NOMO-1 (cell line): Measurements from ENCODE around the gene ZNF587.
A peak's percentile ranks its signal among the peaks of the same experiment; 100 is the strongest.
"Not testable (repeated sequence)": the region's sequence is repeated elsewhere in the genome, so short reads cannot be mapped to it uniquely, and the experiment has no call there.

ENCODE experiments used
- DNase-seq, 2 experiments: peaks; one replicate each; lab custom pipeline; 2025; ENCODE audit not compliant: unreplicated experiment in 2 of 2; lab: John Stamatoyannopoulos, UW

ZNF587 gene

DNA sequence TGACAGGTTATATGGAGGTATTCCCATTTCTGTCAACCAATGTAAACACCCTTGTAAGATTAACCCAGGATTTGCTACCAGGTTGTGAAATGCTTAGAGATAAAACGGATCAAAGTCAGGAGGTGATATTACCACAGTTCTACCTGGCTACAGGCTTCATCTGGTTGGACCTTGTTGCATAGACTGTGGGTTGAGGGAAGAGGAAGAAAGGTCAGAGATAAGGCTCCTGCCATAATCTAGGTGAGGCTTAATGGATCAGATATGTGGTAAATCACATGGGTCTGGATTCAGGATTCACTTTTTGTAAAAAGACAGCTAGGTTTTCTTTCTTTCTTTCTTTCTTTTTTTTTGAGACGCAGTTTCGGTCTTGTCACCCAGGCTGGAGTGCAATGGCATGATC lies 28.2 kb upstream of the ZNF587 start:
- not testable (repeated sequence) for DNase-seq

DNA sequence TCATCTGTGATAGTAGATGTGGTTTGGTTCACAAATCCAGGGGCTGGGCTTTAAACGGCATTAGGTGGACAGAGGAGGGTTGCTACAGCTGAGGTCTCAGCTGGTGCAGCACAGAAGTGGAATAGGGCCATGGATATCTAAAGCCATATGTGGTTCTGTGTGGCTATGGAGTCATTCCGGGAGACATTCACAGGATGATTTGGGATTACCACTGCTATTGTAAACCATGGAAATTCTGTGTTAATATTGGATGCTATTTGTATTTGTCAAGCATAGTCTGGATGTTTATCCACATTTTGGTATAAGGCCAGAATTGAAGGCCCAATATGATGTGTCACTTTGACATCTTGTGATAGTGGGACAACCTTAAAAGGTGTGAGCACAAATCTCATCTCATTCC lies 26.5 kb upstream of the ZNF587 start:
- DNase-seq: not testable (repeated sequence)

DNA sequence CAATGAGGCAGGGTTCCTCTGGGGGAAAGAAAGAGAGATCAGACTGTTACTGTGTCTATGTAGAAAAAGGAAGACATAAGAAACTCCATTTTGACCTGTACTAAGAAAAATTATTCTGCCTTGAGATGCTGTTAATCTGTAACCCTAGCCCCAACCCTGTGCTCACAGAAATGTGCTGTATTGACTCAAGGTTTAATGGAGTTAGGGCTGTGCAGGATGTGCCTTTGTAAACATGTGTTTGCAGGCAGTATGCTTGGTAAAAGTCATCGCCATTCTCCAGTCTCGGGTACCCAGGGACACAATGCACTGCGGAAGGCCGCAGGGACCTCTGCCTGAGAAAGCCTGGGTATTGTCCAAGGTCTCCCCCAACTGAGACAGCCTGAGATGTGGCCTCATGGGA lies 26.1 kb upstream of the ZNF587 start:
- DNase-seq: not testable (repeated sequence)

DNA sequence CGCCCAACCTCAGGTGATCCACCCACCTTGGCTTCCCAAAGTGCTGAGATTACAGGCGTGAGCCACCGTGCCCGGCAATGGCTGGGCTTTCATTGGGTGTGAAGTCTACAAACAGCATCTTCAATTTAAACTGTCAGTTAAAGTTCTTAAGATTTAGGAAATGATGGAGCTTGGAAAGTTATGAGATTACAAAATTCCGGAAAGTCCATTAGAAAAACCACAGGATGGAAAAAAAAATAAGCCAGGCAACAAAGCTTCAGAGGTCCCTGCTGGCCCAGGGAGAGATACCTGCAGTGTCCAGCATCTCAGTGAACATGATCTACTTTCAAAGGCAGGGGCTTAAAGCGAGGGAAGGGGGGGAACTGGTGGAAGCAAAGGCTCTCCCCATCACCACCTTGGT lies 24.1 kb upstream of the ZNF587 start:
- DNase-seq: no peak

DNA sequence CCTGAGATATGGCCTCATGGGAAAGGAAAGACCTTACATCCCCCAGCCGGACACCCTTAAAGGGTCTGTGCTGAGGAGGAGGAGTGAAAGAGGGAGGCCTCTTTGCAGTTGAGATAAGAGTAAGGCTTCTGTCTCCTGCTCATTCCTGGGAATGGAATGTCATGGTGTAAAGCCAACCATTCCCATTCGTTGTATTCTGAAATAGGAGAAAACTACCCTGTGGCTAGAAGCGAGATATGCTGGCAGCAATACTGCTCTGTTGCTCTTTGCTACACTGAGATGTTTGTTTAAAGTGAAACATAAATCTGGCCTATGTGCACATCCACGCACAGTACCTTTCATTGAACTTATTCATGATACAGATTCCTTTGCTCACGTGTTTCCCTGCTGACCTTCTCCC lies 20.3 kb upstream of the ZNF587 start:
- no peak for DNase-seq

DNA sequence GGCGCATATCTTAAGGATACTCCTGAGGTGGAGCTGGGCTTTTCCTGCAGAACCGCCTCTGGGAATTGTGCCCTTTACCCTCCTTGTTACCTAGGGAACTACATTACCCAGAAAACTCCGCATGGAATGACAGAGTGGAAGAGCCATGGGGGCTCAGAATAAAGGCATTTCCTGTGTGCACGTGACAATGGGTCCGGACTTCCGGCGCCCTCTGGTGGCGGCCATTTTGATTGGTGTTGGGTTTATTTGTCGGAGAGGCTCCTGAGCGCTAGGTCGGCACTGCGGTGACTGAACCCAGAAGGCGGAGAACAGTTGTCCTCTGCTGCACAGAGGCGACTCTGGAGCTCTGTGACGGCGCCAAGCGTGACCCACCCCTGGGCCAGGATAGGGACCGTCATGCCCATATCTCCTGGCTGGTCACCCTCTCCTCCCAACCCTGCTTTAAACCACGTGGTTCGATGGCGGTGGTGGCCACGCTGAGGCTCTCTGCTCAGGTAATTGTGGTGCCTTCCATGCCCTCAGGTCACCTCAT lies 19.5 kb upstream of the ZNF587 start, which contains the start of gene ZNF587B:
ZNF587B (plus strand) TSS at position 229 of the 532 bp plus-strand sequence; CDS start at position 459, 230 bp downstream.
- DNase-seq: no peak

DNA sequence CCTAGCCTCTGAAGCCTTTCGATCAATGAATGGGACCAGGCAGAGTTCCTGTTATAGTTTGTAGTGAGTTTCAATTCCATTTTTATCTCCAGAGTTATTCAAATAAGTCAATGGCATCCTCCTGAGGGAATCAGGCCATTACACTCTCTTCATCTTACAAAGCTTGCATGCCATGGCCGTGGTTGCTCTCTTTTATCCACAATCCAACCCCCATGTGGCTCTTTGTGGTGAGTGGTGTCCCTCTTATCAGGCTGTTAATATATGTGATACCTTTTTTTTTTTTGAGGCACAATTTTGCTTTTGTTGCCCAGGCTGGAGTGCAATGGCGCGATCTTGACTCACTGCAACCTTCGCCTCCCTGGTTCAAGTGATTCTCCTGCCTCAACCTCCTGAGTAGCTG lies 12.7 kb upstream of the ZNF587 start:
- not testable (repeated sequence) for DNase-seq

DNA sequence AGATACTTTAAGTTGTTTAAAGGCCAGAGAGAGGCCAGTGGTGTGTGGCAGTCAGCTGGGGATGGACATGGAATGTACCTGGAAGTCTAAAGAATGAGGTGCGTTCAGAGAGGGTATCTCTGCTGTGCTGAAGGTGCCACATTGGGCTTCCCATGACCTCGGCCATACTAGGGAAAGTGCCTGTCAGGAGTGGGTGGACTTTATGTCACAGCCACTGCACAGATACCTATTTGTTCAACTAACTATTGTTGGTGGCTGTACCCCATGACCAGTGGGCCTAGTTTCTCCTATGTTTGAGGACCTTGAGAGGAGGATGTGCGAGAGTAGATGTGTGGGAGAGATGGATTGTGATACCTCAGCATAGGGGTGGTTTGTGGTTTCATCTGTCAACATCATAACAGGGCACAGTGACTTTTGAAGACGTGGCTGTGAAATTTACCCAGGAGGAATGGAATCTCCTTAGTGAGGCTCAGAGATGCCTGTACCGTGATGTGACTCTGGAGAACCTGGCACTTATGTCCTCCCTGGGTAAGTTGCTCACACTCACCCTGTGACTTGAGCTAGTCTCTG lies 11.0 kb upstream of the ZNF587 start:
- DNase-seq: not testable (repeated sequence)

DNA sequence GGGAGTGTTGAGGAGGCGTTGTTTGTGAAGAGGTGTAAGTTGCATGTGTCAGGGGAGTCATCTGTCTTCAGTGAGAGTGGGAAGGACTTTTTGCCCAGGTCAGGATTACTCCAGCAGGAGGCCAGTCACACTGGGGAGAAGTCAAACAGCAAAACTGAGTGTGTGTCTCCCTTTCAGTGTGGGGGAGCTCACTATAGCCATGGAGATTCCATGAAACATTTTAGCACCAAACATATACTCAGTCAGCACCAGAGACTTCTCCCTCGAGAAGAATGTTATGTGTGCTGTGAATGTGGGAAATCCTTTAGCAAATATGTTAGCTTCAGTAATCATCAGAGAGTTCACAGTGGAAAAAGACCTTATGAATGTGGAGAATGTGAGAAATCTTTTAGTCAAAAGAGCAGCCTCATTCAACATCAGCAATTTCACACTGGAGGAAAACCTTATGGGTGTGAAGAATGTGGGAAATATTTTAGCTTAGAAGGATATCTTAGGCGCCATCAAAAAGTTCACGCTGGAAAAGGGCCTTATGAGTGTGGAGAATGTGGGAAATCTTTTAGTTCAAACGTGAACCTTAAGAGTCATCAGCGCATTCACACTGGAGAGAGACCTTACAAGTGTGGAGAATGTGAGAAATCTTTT lies 8.4 kb upstream of the ZNF587 start:
- no peak for DNase-seq

DNA sequence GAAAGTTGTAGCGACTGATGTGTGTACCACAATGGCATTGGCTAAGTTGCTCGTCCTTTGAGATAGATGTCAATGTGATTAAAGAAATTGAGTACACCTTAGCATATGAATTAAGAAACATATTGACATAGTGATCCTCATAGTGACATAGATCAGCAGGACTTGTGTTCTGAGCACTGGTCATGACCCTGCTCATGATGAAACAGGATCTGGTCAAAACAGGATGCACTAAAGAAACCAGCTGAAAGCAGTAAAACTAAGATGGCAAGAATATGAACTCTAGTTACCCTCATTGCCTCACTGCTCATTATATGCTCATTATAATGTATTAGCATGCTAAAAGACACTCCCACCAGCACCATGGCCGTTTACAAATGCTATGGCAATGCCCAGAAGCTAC lies 2.5 kb upstream of the ZNF587 start:
- DNase-seq: not testable (repeated sequence)

DNA sequence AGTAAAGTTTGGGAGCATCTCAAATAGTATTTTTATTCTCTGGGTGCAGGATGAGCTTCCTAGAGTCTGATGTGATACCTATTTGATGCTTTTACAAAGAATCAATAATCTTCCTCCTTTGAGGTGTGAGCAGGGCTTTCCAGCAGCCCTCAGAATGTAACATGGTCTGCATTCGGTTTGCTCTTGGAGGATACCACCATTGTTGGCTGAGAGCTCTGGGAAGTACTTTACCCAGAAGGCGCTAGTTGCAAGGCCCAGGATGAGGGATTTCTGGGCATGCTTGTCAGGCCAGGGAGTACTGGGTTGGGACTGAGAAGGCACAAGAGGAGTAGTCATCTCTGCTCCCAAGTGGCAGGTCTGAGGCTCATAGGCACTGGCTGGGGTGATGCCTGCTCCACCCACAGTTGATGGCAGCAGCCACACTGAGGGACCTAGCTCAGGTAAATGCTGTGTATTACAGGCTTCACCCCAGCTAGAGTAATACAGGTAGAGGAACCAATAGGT lies 445 bp upstream of the ZNF587 start:
- not testable (repeated sequence) for DNase-seq

DNA sequence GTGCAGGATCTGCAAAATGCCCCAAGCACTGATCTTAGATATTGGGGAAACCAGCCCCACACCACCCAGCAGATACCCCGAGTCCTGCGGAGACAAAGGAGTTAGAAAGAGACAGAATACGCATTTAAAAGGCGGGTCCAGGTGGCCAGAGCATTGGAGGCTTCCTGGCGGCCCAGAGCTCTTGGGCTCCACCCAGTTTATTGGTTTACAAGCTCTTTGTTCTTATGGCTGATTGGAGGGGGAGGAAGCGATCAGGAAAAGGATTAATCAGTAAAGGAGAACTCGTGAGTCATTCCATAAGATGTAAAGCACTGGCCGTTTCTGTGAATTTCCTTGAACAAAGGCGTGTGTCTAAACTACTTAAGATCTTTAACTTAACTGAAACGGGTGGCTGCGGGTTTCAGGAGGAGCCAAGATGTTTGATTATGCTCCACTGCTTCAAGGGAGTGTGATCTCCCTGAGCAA lies 926 bp downstream of the ZNF587 start:
- DNase-seq: peak; percentile 7 to 32

DNA sequence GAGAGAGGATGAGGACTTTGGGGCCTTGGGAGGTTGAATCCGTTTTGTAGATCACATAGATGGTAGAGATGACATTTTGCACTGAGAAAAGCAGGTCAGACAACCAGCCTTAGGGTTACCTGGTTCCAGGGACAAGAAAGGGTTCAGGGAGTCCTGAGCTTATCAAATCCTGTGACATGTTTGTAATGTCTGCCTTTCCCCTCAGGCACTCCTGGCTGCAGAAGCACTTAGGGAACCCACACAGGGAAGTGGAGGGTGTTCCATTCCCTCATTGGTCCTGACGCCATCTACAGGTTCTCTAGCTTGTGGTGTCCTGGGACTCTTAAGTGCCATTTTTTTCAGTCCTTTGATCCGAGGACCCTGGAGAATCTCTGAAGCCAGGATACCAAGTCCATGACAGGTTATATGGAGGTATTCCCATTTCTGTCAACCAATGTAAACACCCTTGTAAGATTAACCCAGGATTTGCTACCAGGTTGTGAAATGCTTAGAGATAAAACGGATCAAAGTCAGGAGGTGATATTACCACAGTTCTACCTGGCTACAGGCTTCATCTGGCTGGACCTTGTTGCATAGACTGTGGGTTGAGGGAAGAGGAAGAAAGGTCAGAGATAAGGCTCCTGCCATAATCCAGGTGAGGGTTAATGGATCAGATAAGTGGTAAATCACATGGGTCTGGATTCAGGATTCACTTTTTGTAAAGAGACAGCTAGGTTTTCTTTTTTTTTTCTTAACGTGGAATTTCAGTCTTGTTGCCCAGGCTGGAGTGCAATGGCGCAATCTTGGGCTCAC lies 2.3 kb downstream of the ZNF587 start:
- DNase-seq: not testable (repeated sequence)

DNA sequence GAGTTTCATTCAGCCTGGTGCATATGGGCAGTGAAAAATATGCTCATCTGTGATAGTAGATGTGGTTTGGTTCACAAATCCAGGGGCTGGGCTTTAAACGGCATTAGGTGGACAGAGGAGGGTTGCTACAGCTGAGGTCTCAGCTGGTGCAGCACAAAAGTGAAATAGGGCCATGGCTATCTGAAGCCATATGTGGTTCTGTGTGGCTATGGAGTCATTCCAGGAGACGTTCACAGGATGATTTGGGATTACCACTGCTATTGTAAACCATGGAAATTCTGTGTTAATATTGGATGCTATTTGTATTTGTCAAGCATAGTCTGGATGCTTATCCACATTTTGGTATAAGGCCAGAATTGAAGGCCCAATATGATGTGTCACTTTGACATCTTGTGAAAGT lies 4.5 kb downstream of the ZNF587 start:
- DNase-seq: not testable (repeated sequence)

DNA sequence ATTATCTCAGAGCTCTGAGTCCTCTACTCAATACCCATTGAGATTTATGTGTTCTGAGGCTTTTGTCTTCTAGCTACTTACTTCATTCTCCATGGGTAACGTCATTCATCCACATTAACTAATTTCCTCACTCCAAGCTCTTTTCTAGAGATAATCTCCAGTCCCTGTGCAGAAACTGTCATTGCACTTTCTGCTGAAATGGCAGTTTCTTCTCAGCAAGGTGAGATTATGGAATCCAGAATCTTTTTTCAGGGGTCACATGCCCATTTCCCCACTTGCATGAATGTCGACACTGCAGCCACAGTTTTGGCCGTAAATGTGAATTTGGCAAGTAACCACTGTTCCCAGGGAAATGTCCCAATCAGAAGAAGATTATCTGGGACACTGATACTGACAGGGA lies 12.7 kb downstream of the ZNF587 start:
- DNase-seq: not testable (repeated sequence)

DNA sequence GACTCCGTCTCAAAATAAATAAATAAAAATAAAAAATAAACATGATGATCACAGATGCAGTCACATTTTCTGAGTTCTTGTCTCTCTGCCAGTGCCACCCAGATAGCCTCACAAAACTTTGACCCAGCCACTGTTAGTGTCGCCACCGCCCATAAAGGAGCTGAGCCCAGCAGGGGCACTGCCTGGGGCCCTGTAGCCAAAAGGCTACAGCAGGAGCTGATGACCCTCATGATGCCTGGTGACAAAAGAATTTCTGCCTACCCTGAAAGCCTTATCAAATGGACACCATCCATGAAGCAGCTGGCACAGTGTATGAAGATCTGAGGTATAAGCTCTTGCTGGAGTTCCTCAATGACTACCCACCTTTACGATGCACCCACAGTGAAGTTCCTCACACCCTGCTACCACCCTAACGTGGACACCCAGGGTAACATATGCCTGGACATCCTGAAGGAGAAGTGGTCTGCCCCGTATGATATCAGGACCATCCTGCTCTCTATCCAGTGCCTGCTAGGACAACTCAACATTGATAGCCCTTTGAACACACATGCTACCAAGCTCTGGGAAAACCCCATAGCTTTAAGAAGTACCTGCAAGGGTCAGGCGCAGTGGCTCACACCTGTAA lies 18.3 kb downstream of the ZNF587 start:
- no peak for DNase-seq

DNA sequence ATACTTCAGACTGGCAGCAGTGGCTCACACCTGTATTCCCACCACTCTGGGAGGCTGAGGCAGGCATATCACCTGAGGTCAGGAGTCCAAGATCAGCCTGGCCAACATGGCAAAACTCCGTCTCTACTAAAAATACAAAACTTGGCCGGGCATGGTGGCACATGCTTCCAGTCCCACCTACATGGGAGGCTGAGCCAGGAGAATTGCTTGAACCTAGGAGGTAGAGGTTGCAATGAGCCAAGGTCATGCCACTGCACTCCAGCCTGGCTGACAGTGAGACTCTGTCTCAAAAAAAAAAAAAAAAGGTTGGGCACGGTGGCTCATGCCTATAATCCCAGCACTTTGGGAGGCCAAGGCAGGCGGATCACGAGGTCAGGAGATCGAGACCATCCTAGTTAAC lies 20.0 kb downstream of the ZNF587 start:
- DNase-seq: not testable (repeated sequence)

DNA sequence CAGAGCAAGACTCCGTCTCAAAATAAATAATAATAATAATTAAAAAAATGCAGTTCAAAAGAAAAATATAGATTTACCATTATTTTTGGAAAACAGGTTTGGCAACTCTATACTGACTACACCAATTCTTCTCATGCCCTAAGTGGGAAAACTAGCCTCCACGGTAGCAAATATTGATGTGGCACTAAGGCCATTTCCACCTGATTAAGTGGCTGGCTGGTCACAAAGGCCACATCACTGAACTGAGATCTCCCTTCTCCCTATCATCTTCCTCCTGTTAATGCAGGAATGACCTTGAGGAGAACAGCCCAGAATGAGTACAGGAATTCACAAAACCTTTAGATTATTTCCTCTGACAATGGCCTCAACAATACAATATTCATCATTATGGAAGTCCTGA lies 20.6 kb downstream of the ZNF587 start:
- no peak for DNase-seq

DNA sequence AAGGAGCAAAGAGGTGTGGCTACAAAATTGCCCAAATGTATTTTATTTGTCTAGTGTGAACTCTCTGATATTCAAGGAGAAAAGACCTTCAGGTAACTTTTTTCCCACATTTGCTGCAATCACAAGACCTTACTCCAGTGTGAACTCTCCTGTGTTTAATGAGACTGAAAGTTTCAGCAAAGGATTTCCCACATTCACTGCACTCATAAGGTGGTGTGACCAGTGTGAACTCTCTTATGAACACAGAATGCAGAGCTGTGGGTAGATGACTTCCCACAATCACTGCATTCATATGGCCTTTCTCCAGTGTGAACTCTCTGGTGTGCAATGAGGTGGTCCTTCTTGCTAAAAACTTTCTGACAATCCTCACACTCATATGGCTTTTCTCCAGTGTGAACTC lies 22.8 kb downstream of the ZNF587 start:
- no peak for DNase-seq

DNA sequence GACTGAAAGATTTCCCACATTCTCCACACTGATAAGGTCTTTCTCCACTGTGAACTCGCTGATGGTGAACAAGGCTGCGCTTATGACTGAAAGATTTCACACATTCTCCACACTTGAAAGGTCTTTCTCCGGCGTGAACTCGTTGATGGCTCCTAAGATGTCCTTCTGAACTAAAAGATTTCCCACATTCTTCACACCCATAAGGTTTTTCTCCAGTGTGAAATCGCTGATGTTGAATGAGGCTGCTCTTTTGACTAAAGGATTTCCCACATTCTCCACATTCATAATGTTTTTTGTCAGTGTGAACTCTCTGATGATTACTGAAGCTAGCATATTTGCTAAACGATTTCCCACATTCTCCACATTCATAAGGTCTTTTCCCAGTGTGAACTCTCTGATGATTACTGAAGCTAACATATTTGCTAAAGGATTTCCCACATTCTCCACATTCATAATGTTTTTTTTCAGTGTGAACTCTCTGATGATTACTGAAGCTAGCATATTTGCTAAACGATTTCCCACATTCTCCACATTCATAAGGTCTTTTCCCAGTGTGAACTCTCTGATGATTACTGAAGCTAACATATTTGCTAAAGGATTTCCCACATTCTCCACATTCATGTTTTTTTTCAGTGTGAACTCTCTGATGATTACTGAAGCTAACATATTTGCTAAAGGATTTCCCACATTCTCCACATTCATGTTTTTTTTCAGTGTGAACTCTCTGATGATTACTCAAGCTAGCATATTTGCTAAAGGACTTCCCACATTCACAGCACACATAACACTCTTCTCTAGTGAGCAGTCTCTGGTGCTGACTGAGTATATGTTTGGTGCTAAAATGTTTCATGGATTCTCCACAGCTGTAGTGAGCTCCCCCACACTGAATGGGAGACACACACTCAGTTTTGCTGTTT lies 24.5 kb downstream of the ZNF587 start:
- DNase-seq: not testable (repeated sequence)
